Endothelial cell of umbilical vein (primary cell): Measurements from ENCODE around the gene ZNF628. TPM values are rescaled to one million over a fixed set of nuclear protein-coding genes. Genes with fewer than 3 reads are reported as not detected.

ENCODE experiments used
- BruUV-seq: library from RNA; stranded (reverse); fragments of 400-500 nt; replicated peaks from 2 replicates; lab custom pipeline; 2021; lab: Mats Ljungman, UMichigan
- CTCF ChIA-PET: fragments of 300-600, 350-600 bp; sonication (Branson Sonifier 250); formaldehyde crosslinking; loops from one replicate; lab custom pipeline; 2021; ENCODE audit warnings: antibody characterized with exemption, inconsistent platforms; lab: Charles Lee
- POLR2A ChIA-PET: fragments of 300-600, 350-600 bp; sonication (Branson Sonifier 250); formaldehyde crosslinking; loops from one replicate; lab custom pipeline; 2021; ENCODE audit warnings: antibody characterized with exemption, inconsistent platforms; lab: Charles Lee
- DNase-seq: peaks from one replicate; pipeline ENCODE4 v3.0.0-alpha.2; 2011; ENCODE audit warnings: low read depth, low spot score
- FAIRE-seq: peaks from 2 replicates; lab custom pipeline; 2011; peaks lifted over from hg19 to GRCh38; lab: Jason Lieb, UNC
- H2AFZ ChIP-seq: 2 replicates; pipeline ENCODE4 v1.6.0; 2012; ENCODE audit warnings: low read depth, low read length, control low read depth, inconsistent platforms
- H3K27ac ChIP-seq: 2 replicates; pipeline ENCODE4 v1.5.1; 2011; ENCODE audit warnings: low read depth, mild to moderate bottlenecking, control low read depth, low read length, moderate library complexity; ENCODE audit not compliant: insufficient read depth
- H3K27me3 ChIP-seq, 2 experiments: 2 replicates each; pipeline versions ENCODE4 v1.6.0 to v1.6.1; 2011; ENCODE audit warnings: low read length in 2 of 2, mixed read lengths in 1 of 2; ENCODE audit not compliant: control insufficient read depth in 2 of 2, insufficient read depth in 2 of 2
- H3K36me3 ChIP-seq, 2 experiments: 2 replicates in 1 of 2; 3 replicates in 1 of 2; pipeline ENCODE4 v1.5.1; 2011; ENCODE audit warnings: low read length in 2 of 2, mild to moderate bottlenecking in 1 of 2, moderate library complexity in 1 of 2; ENCODE audit not compliant: control insufficient read depth in 2 of 2, insufficient read depth in 2 of 2; ENCODE audit errors: extremely low read depth in 1 of 2
- H3K4me1 ChIP-seq: 3 replicates; pipeline ENCODE4 v1.5.1; 2011; ENCODE audit warnings: mild to moderate bottlenecking, low read length; ENCODE audit not compliant: control insufficient read depth, insufficient read depth; ENCODE audit errors: extremely low read depth
- H3K4me2 ChIP-seq: 2 replicates; pipeline ENCODE4 v1.6.1; 2011; ENCODE audit warnings: low read length, control low read depth, mixed read lengths; ENCODE audit not compliant: insufficient read depth
- H3K4me3 ChIP-seq, 3 experiments: fragments of 200-600 bp in 1 of 3; sonication (generic), shearing (Covaris generic) in 1 of 3; replicated peaks in 1 of 3; 2 replicates each; pipeline ENCODE4 v1.5.1; 2011 to 2016; ENCODE audit warnings: control low read depth in 3 of 3, low read length in 3 of 3, mild to moderate bottlenecking in 2 of 3, inconsistent platforms in 1 of 3, low read depth in 1 of 3, moderate library complexity in 1 of 3; ENCODE audit not compliant: insufficient read depth in 1 of 3
- H3K79me2 ChIP-seq: 2 replicates; pipeline ENCODE4 v1.6.0; 2012; ENCODE audit warnings: low read length, inconsistent platforms; ENCODE audit not compliant: control insufficient read depth, insufficient read depth
- H3K9ac ChIP-seq: replicated peaks from 2 replicates; pipeline ENCODE3; 2011; ENCODE audit warnings: low read length, control low read depth; ENCODE audit not compliant: insufficient read depth; ENCODE audit errors: extremely low read depth
- H3K9me1 ChIP-seq: replicated peaks from 3 replicates; pipeline ENCODE4 v1.6.0; 2011; ENCODE audit warnings: mild to moderate bottlenecking, low read length; ENCODE audit not compliant: control insufficient read depth, insufficient read depth; ENCODE audit errors: extremely low read depth
- H3K9me3 ChIP-seq: replicated peaks from 2 replicates; pipeline ENCODE4 v1.5.1; 2012; ENCODE audit warnings: low read length, inconsistent platforms; ENCODE audit not compliant: control insufficient read depth, insufficient read depth
- H4K20me1 ChIP-seq: replicated peaks from 2 replicates; pipeline ENCODE3; 2011; ENCODE audit warnings: mild to moderate bottlenecking, low read length; ENCODE audit not compliant: control insufficient read depth, insufficient read depth; ENCODE audit errors: extremely low read depth
- EZH2 ChIP-seq: IDR thresholded peaks from 2 replicates; pipeline ENCODE4 v1.6.1; 2012; ENCODE audit warnings: borderline replicate concordance, low read depth, mild to moderate bottlenecking, moderate library complexity, low read length, inconsistent platforms; ENCODE audit not compliant: severe bottlenecking
- FOS ChIP-seq: IDR thresholded peaks from 2 replicates; pipeline ENCODE4 v1.6.1; 2011; ENCODE audit warnings: mild to moderate bottlenecking, low read length, moderate library complexity, borderline replicate concordance; ENCODE audit not compliant: insufficient read depth
- GATA2 ChIP-seq: IDR thresholded peaks from 2 replicates; pipeline ENCODE4 v1.7.0; 2011; ENCODE audit warnings: low read depth, mild to moderate bottlenecking, moderate library complexity, mixed read lengths, low read length; ENCODE audit not compliant: insufficient read length, insufficient read depth
- JUN ChIP-seq: IDR thresholded peaks from 2 replicates; pipeline ENCODE4 v1.6.1; 2011; ENCODE audit warnings: borderline replicate concordance, low read depth; ENCODE audit not compliant: insufficient read length, insufficient read depth
- MAX ChIP-seq: IDR thresholded peaks from 2 replicates; pipeline ENCODE4 v1.6.1; 2011; ENCODE audit not compliant: insufficient read depth, insufficient read length
- MYC ChIP-seq: IDR thresholded peaks from one replicate; pipeline ENCODE4 v1.6.1; 2011; ENCODE audit warnings: mild to moderate bottlenecking, low read depth, low read length
- POLR2A ChIP-seq: IDR thresholded peaks from 2 replicates; pipeline ENCODE4 v1.6.1; 2012; ENCODE audit warnings: low read depth, mild to moderate bottlenecking, control low read depth, low read length
- POLR2AphosphoS5 ChIP-seq: IDR thresholded peaks from 2 replicates; pipeline ENCODE4 v1.6.1; 2012; ENCODE audit warnings: low read depth, mild to moderate bottlenecking, control low read depth, low read length, moderate library complexity; ENCODE audit not compliant: insufficient read depth
- dilution Hi-C: fragments of 300-500 bp; cut with MboI; formaldehyde crosslinking; loops from one replicate; pipeline ENCODE4 v1.15.0; 2019; ENCODE audit warnings: low sequenced_read_pairs; ENCODE audit not compliant: extremely low pct_ligation_motif_present
- intact Hi-C: fragments of 100-400 bp; cut with micrococcal nuclease; formaldehyde crosslinking; loops from one replicate; pipeline ENCODE4 v1.10.0; 2022
- polyA plus RNA-seq, 4 experiments: library from polyadenylated mRNA; depleted of rRNA in 3 of 4; stranded (reverse) in 3 of 4; unstranded in 1 of 4; fragments of >200 nt; gene quantifications; 2 replicates each; pipeline versions ENCODE4 v1.2.1 to v1.2.3, GENCODE V29; 2011 to 2012; ENCODE audit warnings: missing spikeins in 1 of 4
- total RNA-seq: library from RNA; stranded (reverse); gene quantifications from 2 replicates; pipeline ENCODE4 v1.2.3, GENCODE V29; 2021
- TF ChIP-seq, protein P1 (sequence below), 2 donors: IDR thresholded peaks; 1 replicate in 1 of 2; 2 replicates in 1 of 2; pipeline ENCODE4 v1.5.1; 2011; ENCODE audit warnings: low read length in 2 of 2, mild to moderate bottlenecking in 2 of 2, moderate library complexity in 2 of 2, control low read depth in 1 of 2, inconsistent platforms in 1 of 2, low read depth in 1 of 2; ENCODE audit not compliant: insufficient read depth in 1 of 2; ENCODE audit errors: extremely low read depth in 1 of 2

Gene ZNF628
- total and polyA plus RNA-seq, 2 donors (not counting 3 experiments of a cell fraction or from before 2014, with no cell fraction given), result 2.0 to 10.4 TPM

DNA sequence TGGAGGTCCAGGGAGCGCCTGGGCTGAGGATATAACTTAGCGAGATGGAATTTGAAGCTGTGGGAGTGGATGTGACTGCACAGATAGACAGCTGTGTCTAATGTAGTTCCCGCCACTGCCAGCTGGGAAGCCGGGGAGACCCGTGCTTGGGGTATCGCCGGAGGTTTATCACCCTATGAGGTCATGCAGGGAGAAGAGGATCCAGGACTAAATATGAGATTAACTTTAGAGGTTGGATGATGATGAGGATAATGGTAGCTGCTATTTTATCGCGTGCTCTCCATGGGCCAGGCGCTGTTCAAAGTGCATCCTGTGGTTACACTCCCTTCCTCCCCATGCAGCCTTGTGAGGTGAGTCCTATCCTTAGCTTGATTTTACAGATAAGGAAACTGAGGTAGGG is 31.7 kb downstream of the ZNF628 start:
- Histone ChIP-seq H3K27ac (no peak overlapping the region), H3K36me3 (no peaks in the 10 kb centered on the region), H3K9me3 (no peaks in the 10 kb centered on the region), H3K4me1 (no peaks in the 10 kb centered on the region), H3K27me3 (peaks cover 0 to 1% of the 10 kb centered on the region in 2 experiments), H3K79me2 (no peaks in the 10 kb centered on the region), H3K9ac (no peak overlapping the region), H2AFZ (no peak overlapping the region), H4K20me1 (no peaks in the 10 kb centered on the region), H3K4me2 (no peak overlapping the region), H3K9me1 (no peaks in the 10 kb centered on the region), H3K4me3 (no peak overlapping the region)
- TF ChIP-seq POLR2AphosphoS5 (no peak), JUN (no peak), MAX (no peak), FOS (no peak), POLR2A (no peak), EZH2 (no peak), GATA2 (no peak), MYC (no peak)
- TF ChIP-seq, protein P1, sequence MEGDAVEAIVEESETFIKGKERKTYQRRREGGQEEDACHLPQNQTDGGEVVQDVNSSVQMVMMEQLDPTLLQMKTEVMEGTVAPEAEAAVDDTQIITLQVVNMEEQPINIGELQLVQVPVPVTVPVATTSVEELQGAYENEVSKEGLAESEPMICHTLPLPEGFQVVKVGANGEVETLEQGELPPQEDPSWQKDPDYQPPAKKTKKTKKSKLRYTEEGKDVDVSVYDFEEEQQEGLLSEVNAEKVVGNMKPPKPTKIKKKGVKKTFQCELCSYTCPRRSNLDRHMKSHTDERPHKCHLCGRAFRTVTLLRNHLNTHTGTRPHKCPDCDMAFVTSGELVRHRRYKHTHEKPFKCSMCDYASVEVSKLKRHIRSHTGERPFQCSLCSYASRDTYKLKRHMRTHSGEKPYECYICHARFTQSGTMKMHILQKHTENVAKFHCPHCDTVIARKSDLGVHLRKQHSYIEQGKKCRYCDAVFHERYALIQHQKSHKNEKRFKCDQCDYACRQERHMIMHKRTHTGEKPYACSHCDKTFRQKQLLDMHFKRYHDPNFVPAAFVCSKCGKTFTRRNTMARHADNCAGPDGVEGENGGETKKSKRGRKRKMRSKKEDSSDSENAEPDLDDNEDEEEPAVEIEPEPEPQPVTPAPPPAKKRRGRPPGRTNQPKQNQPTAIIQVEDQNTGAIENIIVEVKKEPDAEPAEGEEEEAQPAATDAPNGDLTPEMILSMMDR (IDR thresholded peaks at IDR 0.05; ENCODE audit: extremely low read depth in 1 of 2, insufficient read depth in 1 of 2, low read depth in 1 of 2, low read length in 2 of 2), result no peak
- ChIA-PET POLR2A (interaction anchor here (0.6 kb wide), 1 partner anchor 27 kb away, joined by 3 read pairs; no protein-coding TSS in a partner anchor), CTCF (interaction anchor here (0.7 to 7.2 kb wide), 4 partner anchors 19 to 125 kb away, joined by 3 to 55 read pairs (median 5); no protein-coding TSS in a partner anchor)
- intact Hi-C loops, result no loop called here
- no peak for DNase-seq
- dilution Hi-C loops, result no loop called here
- no TSS peak for BruUV-seq
- no peak for FAIRE-seq
